Pancreas (tissue), 10 donors: Measurements from ENCODE around the gene PLBD2. TPM values are rescaled to one million over a fixed set of nuclear protein-coding genes. Genes with fewer than 3 reads are reported as not detected.
A peak's percentile ranks its signal among the peaks of the same experiment; 100 is the strongest.

Experiments used
- ATAC-seq, 4 donors: fragments of 200-7000 bp; cut with Tn5 transposase; one replicate each; pipeline versions ENCODE4 v1.8.0 to v1.9.1; 2020; ENCODE audit warnings: mild to moderate bottlenecking in 4 of 4, moderate library complexity in 4 of 4
- DNase-seq, 6 donors: peaks; one replicate each; pipeline ENCODE4 v3.0.0-alpha.2; 2020
- FAIRE-seq: peaks from 2 replicates; lab custom pipeline; 2012; peaks lifted over from hg19 to GRCh38; lab: Jason Lieb, UNC
- H3K27ac ChIP-seq, 4 donors: fragments of 200-600 bp; sonication (generic); 1 replicate in 3 of 4; 2 replicates in 1 of 4; pipeline versions ENCODE4 v1.5.0 to v1.8.0; 2020
- H3K27me3 ChIP-seq, 4 donors: fragments of 200-600 bp; one replicate each; pipeline ENCODE4 v1.8.0; 2021
- H3K36me3 ChIP-seq, 3 donors: fragments of 200-600 bp; sonication (generic) in 1 of 3; one replicate each; pipeline versions ENCODE4 v1.5.0 to v1.8.0; 2020 to 2021
- H3K4me1 ChIP-seq, 3 donors: fragments of 200-600 bp; one replicate each; pipeline ENCODE4 v1.8.0; 2021
- H3K4me3 ChIP-seq, 4 donors: fragments of 200-600 bp; sonication (generic) in 2 of 4; one replicate each; pipeline versions ENCODE4 v1.5.0 to v1.8.0; 2020 to 2021
- H3K9me3 ChIP-seq, 4 donors: fragments of 200-600 bp; one replicate each; pipeline ENCODE4 v1.8.0; 2021
- CTCF ChIP-seq, 4 donors: fragments of 200-600 bp; sonication (generic) in 3 of 4; IDR thresholded peaks; one replicate each; pipeline versions ENCODE4 v1.5.0 to v1.8.0; 2021; ENCODE audit warnings: antibody characterized with exemption in 4 of 4
- WGBS, 2 donors: extraction: QIAGEN DNeasy Blood & Tissue Kit; methylation state at CpG; one replicate each; pipeline ENCODE4 v1.1.7; 2013; 5-methylcytosine and 5-hydroxymethylcytosine counted together
- intact Hi-C, 3 donors: fragments of 100-400 bp; cut with DNase I; formaldehyde crosslinking; loops; one replicate each; pipeline versions ENCODE4 v1.11.1 to v1.14.2; 2022
- polyA plus RNA-seq, 2 donors: library from polyadenylated mRNA; stranded (reverse); fragments of 200-250 nt; gene quantifications; one replicate each; pipeline ENCODE4 v1.2.3, GENCODE V29; 2013
- total RNA-seq, 6 donors: library from RNA; stranded (reverse); fragmentation: NEBNext Ultra II Directional in 4 of 6; extraction: Animal tissue kit (Norgen Biotek cat#: 25700) in 4 of 6; gene quantifications; one replicate each; pipeline versions ENCODE4 v1.2.1 to v1.2.4, GENCODE V29; 2021 to 2023
- donor health status: healthy with polysubstance abuse.
- donor health status: DM: no; HTN: no; CAD: no; lungs with moderate emphysema.
- donor health status: DM: no; HTN: no; CAD: no.
- donor health status: control.
- donor health status: control.
- donor health status: Bipolar disorder and iron deficiency.
- donor health status: DM: yes; HTN: yes; CAD: no.
- donor health status: DM: no; HTN: no; CAD: no.
- donor health status: DM: no; HTN: no; CAD: no.
- donor health status: DM: yes; HTN: yes; CAD: no.

PLBD2 gene
- total and polyA plus RNA-seq, 8 donors: 11.4 to 29.3 (median 14.9) TPM

GRCh38 chr12:113372371-113372770, 14.0 kb downstream of the PLBD2 start:
- intact Hi-C loops: no loop called here
- H3K36me3 ChIP-seq: peaks cover 0 to 14% (median 0%) of the 10 kb centered on the region in 3 donors
- no peak overlapping the region for H3K4me3 ChIP-seq
- H3K27ac ChIP-seq: no peak overlapping the region
- H3K4me1 ChIP-seq: no peaks in the 10 kb centered on the region
- H3K9me3 ChIP-seq: no peaks in the 10 kb centered on the region
- no peaks in the 10 kb centered on the region for H3K27me3 ChIP-seq
- ATAC-seq (no peak), FAIRE-seq (no peak), DNase-seq (peak in 1 of 6 donors; percentile 56)
- 98% methylated on average over 9 of the region's 9 CpGs for WGBS, 2 donors
- TF ChIP-seq CTCF (IDR thresholded peaks at IDR 0.05): no peak

GRCh38 chr12:113373440-113373839, 15.1 kb downstream of the PLBD2 start:
- DNase-seq: no peak
- WGBS, 2 donors: 94 to 98% methylated on average over 3 of the region's 3 CpGs
- TF ChIP-seq CTCF (IDR thresholded peaks at IDR 0.05): no peak
- Histone ChIP-seq H3K36me3 (peaks cover 0 to 14% (median 0%) of the 10 kb centered on the region in 3 donors), H3K27me3 (no peaks in the 10 kb centered on the region), H3K4me1 (no peaks in the 10 kb centered on the region), H3K9me3 (no peaks in the 10 kb centered on the region), H3K27ac (no peak overlapping the region), H3K4me3 (no peak overlapping the region)
- no peak for FAIRE-seq
- intact Hi-C loops: no loop called here
- no peak for ATAC-seq

- Histone ChIP-seq H3K27ac (no peak overlapping the region), H3K4me3 (no peak overlapping the region), H3K9me3 (no peaks in the 10 kb centered on the region), H3K36me3 (peaks cover 0 to 14% (median 0%) of the 10 kb centered on the region in 3 donors), H3K27me3 (no peaks in the 10 kb centered on the region), H3K4me1 (no peaks in the 10 kb centered on the region)
- 85 to 86% methylated on average over 2 to 3 of the region's 3 CpGs for WGBS, 2 donors
- TF ChIP-seq CTCF (IDR thresholded peaks at IDR 0.05): no peak
- ATAC-seq: no peak
- intact Hi-C loops: no loop called here
- no peak for DNase-seq
- no peak for FAIRE-seq
Observed at GRCh38 chr12:113373969-113374368, 15.6 kb downstream of the PLBD2 start.

GRCh38 chr12:113374823-113375428, 16.5 kb downstream of the PLBD2 start:
- Histone ChIP-seq H3K9me3 (no peaks in the 10 kb centered on the region), H3K27ac (no peak overlapping the region), H3K36me3 (peaks cover 0 to 14% (median 0%) of the 10 kb centered on the region in 3 donors), H3K4me3 (no peak overlapping the region), H3K27me3 (no peaks in the 10 kb centered on the region), H3K4me1 (no peaks in the 10 kb centered on the region)
- ATAC-seq: no peak
- no peak for FAIRE-seq
- 92 to 94% methylated on average over 4 of the region's 4 CpGs for WGBS, 2 donors
- intact Hi-C loops: no loop called here
- no peak for DNase-seq
- TF ChIP-seq CTCF (IDR thresholded peaks at IDR 0.05): no peak

GRCh38 chr12:113378291-113378690, 19.9 kb downstream of the PLBD2 start:
- no peak overlapping the region for H3K4me3 ChIP-seq
- no peaks in the 10 kb centered on the region for H3K27me3 ChIP-seq
- 88 to 96% methylated on average over 3 of the region's 3 CpGs for WGBS, 2 donors
- ATAC-seq: no peak
- no peak for DNase-seq
- intact Hi-C loops: no loop called here
- TF ChIP-seq CTCF (IDR thresholded peaks at IDR 0.05): no peak
- no peaks in the 10 kb centered on the region for H3K9me3 ChIP-seq
- H3K4me1 ChIP-seq: no peaks in the 10 kb centered on the region
- FAIRE-seq: no peak
- no peak overlapping the region for H3K27ac ChIP-seq
- peaks cover 0 to 23% (median 5%) of the 10 kb centered on the region in 3 donors for H3K36me3 ChIP-seq
